Fibroblast of skin of left biceps (primary cell): Measurements from ENCODE around the gene PPP1R13L.
"Not testable (repeated sequence)": the region's sequence is repeated elsewhere in the genome, so short reads cannot be mapped to it uniquely, and the experiment has no call there.

Source experiments
- DNase-seq, 2 experiments: peaks; one replicate each; pipeline ENCODE4 v3.0.0-alpha.2; 2013; ENCODE audit warnings: low read depth in 2 of 2

PPP1R13L gene

DNA sequence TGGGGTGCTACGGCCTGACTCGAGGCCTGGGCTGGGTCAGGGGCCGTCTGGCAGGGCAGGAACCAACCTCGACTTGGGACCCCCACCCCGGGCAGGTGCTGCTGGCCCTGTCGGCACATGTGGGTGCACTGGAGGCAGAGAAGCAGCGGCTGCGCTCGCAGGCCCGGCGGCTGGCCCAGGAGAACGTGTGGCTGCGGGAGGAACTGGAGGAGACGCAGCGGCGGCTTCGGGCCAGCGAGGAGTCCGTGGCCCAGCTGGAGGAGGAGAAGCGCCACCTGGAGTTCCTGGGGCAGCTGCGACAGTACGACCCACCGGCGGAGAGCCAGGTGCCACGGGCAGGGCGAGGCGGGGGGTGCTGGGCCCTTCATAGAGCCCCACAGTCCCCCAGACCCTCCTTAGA is 58.4 kb downstream of the PPP1R13L start:
- no peak for DNase-seq

DNA sequence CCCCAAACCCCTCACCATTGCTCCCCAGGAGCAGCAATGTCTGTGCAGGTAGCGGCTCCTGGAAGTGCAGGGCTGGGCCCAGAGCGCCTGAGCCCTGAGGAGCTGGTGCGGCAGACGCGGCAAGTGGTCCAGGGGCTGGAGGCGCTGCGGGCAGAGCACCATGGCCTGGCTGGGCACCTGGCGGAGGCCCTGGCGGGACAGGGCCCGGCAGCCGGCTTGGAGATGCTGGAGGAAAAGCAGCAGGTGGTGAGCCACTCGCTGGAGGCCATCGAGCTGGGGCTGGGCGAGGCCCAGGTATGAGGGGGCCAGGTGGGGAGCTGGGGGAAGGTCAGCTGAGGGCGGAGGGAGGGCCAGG is 59.4 kb downstream of the PPP1R13L start:
- no peak for DNase-seq

DNA sequence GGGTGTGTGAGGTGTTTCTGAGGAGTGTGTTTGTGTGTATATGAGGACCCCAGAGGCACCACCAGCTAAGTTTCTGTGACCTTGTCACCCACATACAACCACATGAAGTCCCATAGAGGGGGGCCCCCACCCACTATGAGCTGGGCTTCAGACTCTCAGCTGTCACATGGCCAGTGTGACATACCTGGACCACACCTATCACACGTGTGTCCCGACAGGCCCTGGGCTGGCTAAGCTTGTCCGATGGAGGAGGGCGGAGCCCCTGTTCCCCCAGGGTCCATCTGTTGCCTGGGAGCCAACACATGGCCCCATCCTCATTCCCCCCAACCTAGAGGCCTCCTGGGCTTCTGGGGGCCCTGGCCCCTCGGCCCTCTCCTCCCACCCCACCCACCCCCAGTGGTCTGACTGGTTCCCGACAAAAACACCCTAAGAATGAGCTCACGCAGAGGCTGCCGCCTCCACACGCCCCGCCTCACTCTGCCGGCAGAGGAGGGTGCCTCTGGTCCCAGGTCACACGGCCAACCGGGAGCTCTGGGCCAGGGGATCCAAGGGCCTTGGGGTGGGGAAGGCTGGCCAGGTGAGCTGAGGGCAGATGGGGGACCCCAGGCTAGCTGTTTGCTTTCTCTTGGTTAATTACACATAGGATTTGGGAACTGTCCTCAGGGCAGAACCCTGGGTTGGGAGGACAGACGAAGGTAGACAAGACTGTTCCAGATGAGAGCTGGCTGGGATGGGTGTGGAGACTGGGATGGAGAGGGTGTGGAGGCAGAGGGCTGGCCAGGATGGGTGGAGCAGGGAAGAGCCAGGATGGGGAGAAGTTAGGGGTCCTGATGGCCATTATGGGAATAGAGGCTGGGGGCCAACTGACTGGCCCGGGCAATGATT is 60.0 kb downstream of the PPP1R13L start:
- no peak for DNase-seq

DNA sequence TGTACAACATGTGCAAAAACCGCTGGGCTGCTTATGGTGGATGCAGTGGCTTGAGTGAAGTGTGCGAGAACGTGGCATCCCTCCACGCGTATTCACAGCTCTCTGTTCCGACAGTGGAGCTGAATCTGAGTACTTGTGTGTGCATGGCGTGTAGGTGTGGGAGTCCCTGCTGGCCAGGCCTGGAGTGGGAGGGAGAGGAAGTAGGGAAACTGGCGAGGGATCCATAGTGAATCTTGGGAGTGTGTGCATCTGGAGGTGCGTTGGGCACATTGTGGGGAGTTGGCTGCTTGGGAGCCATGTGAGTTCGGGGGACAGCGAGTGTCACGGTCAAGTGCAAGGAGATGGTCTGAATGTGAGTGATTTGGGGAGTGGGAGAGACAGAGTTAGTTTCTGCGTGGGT is 62.0 kb downstream of the PPP1R13L start:
- no peak for DNase-seq

DNA sequence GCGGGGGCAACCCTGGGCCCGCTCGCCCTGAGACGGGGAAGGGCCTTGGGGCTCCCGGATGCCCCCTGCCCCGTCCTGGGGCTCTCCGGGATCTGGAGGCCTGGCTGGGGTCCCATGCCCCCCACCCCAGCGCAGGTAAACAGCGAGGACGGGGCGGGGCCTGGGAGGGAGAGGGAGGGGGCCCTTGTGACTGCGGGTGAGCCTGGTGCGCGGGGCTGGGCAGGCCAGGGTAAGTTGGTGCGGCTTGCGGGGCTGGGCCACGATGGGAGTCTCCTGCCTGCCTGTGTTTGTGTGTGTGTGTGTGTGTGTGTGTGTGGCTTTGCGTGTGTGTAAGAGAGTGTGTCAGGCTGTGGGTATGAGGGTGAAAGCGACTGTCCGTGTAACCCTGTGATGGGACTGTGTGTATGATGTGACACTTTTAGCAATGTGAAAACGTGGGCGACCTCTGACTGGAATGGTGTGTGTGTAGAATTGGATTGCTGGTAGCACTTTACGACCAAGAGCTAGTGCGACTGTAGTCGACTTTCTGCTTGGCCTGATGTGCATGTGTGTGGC is 63.9 kb downstream of the PPP1R13L start:
- no peak for DNase-seq

DNA sequence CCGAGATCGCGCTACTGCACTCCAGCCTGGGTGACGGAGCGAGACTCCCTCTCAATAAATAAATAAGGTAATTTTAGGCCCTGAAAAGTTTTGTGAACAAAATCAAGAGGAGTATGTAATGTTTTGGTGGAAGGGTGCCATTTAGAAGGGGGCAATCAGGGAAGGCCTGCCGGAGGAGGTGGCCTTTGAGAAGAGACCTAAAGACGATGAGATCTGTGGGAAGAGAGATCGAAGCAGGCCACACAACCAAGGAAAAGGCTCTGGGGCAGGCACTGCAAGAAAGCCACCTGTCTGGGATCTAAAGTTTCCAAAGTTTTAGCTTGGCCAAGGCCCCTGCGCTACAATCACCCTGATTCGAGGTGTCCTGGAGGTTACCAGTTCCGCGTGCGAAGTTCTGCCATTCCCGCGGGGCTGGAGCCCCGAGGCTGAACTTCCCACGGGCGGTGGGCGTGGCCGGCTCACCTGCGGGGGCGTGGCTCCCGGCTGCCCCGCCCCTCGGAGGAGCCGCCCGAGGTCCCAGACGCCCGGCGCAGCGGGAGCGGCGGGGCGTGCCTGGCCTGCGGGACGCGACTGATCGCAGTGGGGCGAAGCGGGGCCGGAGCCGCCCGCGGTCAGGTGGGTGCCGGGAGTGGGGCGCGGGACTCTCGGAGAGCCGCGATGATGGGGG is 64.5 kb downstream of the PPP1R13L start, which contains the start of gene KLC3:
Gene KLC3, plus strand, starts transcription at position 519 of the 667 bp plus-strand sequence. CDS start 4,792 bp downstream, outside the sequence.
- DNase-seq: no peak

DNA sequence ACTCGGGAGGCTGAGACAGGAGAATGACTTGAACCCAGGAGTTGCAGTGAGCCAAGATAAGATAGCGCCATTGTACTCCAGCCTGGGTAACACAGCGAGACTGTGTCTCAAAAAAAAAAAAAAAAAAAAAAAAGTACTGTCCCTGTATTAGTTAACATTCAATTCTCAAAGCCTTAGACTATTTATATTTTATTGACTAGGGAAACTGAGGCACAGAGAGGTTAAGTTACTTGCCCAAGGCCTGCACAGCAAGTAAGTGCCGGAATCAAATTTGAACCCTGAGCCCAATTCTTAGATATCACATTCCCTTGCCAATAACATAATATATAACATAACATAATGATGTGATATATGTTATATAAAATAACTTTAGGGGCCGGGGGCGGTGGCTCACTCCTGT is 65.2 kb downstream of the PPP1R13L start:
- DNase-seq: no peak

DNA sequence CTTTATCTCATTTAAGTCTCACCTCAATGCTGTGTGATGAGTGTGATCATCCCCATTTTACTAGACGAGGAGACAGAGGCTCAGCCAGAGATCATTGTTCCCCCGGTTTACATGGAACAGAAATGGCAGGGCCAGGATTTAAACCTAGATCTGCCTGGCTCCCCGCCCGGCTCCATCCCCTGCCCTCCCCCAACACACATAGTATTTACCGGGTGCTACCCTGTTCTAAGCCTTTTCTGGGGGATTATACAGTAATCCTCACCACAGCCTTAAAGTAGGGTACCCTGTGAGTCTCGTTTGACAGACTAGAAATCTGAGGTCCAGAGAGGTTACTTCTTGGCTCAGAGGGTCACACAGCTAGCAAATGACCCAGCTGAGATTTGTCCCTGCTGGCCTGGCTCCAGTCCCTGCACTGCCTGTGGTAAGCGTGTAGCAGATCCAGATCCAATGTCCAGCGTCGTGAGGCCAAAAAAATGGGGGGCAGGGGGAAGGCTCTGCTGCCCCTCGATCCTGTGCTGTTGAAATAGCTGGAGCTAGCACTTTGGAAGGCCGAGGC is 68.1 kb downstream of the PPP1R13L start:
- no peak for DNase-seq

DNA sequence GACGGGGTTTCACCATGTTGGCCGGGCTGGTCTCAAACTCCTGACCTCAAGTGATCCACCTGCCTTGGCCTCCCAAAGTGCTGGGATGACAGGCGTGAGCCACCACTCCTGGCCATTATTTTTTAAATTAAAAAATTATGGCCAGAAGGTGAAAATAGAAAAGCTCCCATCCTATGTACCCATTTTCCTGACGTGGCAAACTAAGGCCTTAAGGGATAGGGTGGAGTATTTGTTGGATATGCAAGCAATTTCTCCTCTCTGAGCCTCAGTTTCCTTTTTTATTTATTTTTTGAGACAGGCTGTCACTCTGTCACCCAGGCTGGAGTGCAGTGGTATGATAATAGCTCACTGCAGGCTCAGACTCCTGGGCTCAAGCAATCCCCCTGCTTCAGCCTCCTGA is 70.0 kb downstream of the PPP1R13L start:
- not testable (repeated sequence) for DNase-seq

DNA sequence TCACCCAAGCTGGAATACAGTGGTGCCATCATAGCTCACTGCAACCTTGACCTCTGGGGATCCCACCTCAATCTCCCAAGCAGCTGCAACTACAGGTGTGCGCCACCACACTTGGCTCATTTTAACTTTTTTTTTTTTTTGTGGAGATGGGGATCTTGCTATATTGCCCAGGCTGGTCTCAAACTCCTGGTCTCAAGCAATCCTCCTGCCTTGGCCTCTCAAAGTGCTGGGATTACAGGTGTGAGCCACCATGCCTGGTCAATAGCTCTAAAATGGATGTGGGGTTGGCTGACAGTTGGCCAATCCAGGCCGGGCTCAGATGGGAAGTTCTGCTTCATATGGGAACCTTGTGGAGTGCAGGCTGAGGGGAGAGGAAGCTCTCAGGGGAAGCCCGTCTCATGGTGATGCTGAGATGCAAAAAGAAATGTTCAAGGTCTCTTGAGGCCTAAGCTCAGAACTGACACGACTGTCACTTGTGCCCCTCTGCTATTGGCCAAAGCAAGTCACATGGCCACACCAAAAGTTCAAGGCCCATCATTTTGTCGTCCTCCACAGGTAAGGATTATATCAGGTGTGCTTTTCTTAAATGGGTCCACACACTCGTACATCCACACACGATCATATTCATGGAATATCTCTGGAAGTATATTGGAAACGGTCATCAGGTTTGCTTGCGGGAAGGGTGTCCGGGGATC is 71.1 kb downstream of the PPP1R13L start:
- no peak for DNase-seq

DNA sequence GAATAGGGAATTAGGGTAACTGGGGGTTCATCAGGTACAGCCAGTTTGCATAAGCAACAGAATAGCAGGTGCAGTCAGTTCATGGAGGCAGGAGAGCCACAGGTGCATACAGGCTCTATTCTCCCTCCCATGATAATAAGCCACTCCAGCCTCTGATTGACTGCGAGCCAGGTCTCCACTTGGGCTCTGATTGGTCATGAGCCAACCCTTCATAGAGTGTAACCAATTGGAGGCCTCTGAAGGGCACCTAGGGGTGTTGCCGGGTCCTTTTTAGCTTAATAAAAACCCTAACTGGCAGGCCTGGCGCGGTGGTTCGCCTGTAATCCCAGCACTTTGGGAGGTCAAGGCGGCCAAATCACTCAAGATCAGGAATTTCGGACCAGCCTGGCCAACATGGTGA is 73.5 kb downstream of the PPP1R13L start:
- no peak for DNase-seq
